ENCODE results near the gene IMMP2L.

DNA sequence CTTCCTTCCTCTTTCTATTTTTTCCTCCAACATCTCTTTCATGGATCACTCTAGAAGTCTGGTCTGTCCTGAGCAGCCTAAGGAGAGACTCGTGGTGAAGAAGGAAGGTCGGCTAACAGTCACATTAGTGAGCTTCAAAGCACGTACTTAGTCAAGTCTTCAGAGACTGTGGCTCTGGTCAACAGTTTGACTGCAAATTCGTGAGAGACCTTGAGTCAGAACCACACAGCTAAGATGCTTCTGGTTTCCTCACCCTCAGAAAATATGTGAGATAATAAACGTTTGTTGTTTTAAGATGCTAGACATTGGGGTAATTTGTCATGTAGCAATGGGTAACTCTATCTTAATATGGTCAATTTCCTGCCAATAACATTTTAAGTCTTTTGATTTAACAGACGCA, 597.5 kb downstream of the IMMP2L start:
- TF ChIP-seq, protein P1, sequence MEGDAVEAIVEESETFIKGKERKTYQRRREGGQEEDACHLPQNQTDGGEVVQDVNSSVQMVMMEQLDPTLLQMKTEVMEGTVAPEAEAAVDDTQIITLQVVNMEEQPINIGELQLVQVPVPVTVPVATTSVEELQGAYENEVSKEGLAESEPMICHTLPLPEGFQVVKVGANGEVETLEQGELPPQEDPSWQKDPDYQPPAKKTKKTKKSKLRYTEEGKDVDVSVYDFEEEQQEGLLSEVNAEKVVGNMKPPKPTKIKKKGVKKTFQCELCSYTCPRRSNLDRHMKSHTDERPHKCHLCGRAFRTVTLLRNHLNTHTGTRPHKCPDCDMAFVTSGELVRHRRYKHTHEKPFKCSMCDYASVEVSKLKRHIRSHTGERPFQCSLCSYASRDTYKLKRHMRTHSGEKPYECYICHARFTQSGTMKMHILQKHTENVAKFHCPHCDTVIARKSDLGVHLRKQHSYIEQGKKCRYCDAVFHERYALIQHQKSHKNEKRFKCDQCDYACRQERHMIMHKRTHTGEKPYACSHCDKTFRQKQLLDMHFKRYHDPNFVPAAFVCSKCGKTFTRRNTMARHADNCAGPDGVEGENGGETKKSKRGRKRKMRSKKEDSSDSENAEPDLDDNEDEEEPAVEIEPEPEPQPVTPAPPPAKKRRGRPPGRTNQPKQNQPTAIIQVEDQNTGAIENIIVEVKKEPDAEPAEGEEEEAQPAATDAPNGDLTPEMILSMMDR (IDR thresholded peaks at IDR 0.05; ENCODE audit: insufficient read depth, low read length, poor library complexity, severe bottlenecking): no peak
- no peak for TF ChIP-seq EZH2phosphoT487 (conservative IDR thresholded peaks at IDR 0.05; ENCODE audit: low read length)

Data from SU-DHL-6 (cell line).